ENCODE data around the gene PPP3CA. TPM values are rescaled to one million over a fixed set of nuclear protein-coding genes. Genes with fewer than 3 reads are reported as not detected.

PPP3CA gene
- total and polyA plus RNA-seq, 2 experiments from 2014 or later, result 27.0 to 45.2 TPM

DNA sequence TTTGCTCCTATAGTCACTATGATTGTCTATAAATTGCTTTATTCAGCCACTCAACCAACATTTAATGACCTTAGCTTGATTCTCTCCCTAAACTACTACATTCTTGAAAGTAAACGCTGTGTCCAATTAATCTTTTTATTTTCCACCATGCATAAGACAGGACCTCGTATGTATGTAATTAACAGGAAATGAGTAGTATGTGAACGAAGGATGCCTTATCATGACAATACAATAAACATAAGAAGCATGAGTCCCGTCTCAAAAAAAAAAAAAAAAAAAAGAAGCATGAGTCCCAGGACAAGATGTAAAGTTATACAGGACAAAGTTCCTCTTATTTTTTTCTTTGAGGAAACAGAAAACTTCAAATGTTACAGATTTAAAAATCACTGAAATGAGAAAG, 92.5 kb downstream of the PPP3CA start:
- Histone ChIP-seq H3F3A (replicated peaks; ENCODE audit: low read depth) (no peaks in the 10 kb centered on the region), H3K4me3 (no peak overlapping the region), H3K27ac (ENCODE audit: low read depth) (no peak overlapping the region; the same call in 1 of the 2 replicates), H4K20me1 (replicated peaks; ENCODE audit: insufficient read depth) (no peaks in the 10 kb centered on the region), H3K27me3 (ENCODE audit: insufficient read depth) (no peaks in the 10 kb centered on the region), H3K79me2 (replicated peaks; ENCODE audit: insufficient read depth) (peaks cover 49% of the 10 kb centered on the region), H2AFZ (no peak overlapping the region), H3K4me1 (ENCODE audit: insufficient read depth) (peaks cover 18% of the 10 kb centered on the region), H3K4me2 (no peak overlapping the region), H3K9me2 (ENCODE audit: insufficient read depth) (no peaks in the 10 kb centered on the region; the same call in 1 of the 2 replicates), H3K36me3 (ENCODE audit: insufficient read depth) (no peaks in the 10 kb centered on the region)
- TF ChIP-seq POLR2AphosphoS5 (IDR thresholded peaks at IDR 0.05; ENCODE audit: low read depth) (no peak), ZNF331 (CRISPR knock-in tag; IDR thresholded peaks at IDR 0.05; ENCODE audit: low read depth) (no peak), STAT1 (IDR thresholded peaks at IDR 0.05; ENCODE audit: unreplicated experiment) (no peak), CREB1 (CRISPR knock-in tag; IDR thresholded peaks at IDR 0.05; ENCODE audit: low read depth) (no peak), JUNB (IDR thresholded peaks at IDR 0.05; ENCODE audit: unreplicated experiment) (no peak), EZH2phosphoT487 (IDR thresholded peaks at IDR 0.05; ENCODE audit: unreplicated experiment) (no peak), ZNF114 (CRISPR knock-in tag; IDR thresholded peaks at IDR 0.05) (no peak), EZH2 (IDR thresholded peaks at IDR 0.05; ENCODE audit: low read depth, unreplicated experiment) (no peak)
- TF ChIP-seq, protein P1, sequence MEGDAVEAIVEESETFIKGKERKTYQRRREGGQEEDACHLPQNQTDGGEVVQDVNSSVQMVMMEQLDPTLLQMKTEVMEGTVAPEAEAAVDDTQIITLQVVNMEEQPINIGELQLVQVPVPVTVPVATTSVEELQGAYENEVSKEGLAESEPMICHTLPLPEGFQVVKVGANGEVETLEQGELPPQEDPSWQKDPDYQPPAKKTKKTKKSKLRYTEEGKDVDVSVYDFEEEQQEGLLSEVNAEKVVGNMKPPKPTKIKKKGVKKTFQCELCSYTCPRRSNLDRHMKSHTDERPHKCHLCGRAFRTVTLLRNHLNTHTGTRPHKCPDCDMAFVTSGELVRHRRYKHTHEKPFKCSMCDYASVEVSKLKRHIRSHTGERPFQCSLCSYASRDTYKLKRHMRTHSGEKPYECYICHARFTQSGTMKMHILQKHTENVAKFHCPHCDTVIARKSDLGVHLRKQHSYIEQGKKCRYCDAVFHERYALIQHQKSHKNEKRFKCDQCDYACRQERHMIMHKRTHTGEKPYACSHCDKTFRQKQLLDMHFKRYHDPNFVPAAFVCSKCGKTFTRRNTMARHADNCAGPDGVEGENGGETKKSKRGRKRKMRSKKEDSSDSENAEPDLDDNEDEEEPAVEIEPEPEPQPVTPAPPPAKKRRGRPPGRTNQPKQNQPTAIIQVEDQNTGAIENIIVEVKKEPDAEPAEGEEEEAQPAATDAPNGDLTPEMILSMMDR (conservative IDR thresholded peaks at IDR 0.05; ENCODE audit: low read depth in 2 of 2), result no peak
- TF ChIP-seq, protein P2, sequence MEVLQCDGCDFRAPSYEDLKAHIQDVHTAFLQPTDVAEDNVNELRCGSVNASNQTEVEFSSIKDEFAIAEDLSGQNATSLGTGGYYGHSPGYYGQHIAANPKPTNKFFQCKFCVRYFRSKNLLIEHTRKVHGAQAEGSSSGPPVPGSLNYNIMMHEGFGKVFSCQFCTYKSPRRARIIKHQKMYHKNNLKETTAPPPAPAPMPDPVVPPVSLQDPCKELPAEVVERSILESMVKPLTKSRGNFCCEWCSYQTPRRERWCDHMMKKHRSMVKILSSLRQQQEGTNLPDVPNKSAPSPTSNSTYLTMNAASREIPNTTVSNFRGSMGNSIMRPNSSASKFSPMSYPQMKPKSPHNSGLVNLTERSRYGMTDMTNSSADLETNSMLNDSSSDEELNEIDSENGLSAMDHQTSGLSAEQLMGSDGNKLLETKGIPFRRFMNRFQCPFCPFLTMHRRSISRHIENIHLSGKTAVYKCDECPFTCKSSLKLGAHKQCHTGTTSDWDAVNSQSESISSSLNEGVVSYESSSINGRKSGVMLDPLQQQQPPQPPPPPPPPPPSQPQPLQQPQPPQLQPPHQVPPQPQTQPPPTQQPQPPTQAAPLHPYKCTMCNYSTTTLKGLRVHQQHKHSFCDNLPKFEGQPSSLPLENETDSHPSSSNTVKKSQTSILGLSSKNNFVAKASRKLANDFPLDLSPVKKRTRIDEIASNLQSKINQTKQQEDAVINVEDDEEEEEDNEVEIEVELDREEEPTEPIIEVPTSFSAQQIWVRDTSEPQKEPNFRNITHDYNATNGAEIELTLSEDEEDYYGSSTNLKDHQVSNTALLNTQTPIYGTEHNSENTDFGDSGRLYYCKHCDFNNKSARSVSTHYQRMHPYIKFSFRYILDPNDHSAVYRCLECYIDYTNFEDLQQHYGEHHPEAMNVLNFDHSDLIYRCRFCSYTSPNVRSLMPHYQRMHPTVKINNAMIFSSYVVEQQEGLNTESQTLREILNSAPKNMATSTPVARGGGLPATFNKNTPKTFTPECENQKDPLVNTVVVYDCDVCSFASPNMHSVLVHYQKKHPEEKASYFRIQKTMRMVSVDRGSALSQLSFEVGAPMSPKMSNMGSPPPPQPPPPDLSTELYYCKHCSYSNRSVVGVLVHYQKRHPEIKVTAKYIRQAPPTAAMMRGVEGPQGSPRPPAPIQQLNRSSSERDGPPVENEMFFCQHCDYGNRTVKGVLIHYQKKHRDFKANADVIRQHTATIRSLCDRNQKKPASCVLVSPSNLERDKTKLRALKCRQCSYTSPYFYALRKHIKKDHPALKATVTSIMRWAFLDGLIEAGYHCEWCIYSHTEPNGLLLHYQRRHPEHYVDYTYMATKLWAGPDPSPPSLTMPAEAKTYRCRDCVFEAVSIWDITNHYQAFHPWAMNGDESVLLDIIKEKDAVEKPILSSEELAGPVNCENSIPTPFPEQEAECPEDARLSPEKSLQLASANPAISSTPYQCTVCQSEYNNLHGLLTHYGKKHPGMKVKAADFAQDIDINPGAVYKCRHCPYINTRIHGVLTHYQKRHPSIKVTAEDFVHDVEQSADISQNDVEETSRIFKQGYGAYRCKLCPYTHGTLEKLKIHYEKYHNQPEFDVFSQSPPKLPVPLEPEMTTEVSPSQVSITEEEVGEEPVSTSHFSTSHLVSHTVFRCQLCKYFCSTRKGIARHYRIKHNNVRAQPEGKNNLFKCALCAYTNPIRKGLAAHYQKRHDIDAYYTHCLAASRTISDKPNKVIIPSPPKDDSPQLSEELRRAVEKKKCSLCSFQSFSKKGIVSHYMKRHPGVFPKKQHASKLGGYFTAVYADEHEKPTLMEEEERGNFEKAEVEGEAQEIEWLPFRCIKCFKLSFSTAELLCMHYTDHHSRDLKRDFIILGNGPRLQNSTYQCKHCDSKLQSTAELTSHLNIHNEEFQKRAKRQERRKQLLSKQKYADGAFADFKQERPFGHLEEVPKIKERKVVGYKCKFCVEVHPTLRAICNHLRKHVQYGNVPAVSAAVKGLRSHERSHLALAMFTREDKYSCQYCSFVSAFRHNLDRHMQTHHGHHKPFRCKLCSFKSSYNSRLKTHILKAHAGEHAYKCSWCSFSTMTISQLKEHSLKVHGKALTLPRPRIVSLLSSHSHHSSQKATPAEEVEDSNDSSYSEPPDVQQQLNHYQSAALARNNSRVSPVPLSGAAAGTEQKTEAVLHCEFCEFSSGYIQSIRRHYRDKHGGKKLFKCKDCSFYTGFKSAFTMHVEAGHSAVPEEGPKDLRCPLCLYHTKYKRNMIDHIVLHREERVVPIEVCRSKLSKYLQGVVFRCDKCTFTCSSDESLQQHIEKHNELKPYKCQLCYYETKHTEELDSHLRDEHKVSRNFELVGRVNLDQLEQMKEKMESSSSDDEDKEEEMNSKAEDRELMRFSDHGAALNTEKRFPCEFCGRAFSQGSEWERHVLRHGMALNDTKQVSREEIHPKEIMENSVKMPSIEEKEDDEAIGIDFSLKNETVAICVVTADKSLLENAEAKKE (CRISPR knock-in tag; IDR thresholded peaks at IDR 0.05), result no peak
- TF ChIP-seq, protein P3, sequence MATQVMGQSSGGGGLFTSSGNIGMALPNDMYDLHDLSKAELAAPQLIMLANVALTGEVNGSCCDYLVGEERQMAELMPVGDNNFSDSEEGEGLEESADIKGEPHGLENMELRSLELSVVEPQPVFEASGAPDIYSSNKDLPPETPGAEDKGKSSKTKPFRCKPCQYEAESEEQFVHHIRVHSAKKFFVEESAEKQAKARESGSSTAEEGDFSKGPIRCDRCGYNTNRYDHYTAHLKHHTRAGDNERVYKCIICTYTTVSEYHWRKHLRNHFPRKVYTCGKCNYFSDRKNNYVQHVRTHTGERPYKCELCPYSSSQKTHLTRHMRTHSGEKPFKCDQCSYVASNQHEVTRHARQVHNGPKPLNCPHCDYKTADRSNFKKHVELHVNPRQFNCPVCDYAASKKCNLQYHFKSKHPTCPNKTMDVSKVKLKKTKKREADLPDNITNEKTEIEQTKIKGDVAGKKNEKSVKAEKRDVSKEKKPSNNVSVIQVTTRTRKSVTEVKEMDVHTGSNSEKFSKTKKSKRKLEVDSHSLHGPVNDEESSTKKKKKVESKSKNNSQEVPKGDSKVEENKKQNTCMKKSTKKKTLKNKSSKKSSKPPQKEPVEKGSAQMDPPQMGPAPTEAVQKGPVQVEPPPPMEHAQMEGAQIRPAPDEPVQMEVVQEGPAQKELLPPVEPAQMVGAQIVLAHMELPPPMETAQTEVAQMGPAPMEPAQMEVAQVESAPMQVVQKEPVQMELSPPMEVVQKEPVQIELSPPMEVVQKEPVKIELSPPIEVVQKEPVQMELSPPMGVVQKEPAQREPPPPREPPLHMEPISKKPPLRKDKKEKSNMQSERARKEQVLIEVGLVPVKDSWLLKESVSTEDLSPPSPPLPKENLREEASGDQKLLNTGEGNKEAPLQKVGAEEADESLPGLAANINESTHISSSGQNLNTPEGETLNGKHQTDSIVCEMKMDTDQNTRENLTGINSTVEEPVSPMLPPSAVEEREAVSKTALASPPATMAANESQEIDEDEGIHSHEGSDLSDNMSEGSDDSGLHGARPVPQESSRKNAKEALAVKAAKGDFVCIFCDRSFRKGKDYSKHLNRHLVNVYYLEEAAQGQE (IDR thresholded peaks at IDR 0.05; ENCODE audit: unreplicated experiment), result no peak
- Mint-ChIP-seq H3K9me3 (no peaks in the 10 kb centered on the region), H3K4me1 (peaks cover 46% of the 10 kb centered on the region), H3K4me3 (no peak overlapping the region), H3K27ac (peak overlapping the region; percentile 61), H3K27me3 (ENCODE audit: insufficient read depth, low read depth, poor library complexity) (no peaks in the 10 kb centered on the region), H3K36me3 (ENCODE audit: low read depth) (no peaks in the 10 kb centered on the region)
- ATAC-seq (no peak), DNase-seq (ENCODE audit: low spot score) (no peak)
